Panc1 (cell line): ENCODE data around the gene GRAMD2A. TPM values are rescaled to one million over a fixed set of nuclear protein-coding genes. Genes with fewer than 3 reads are reported as not detected.

Experiments
- ATAC-seq: fragments of 200-7000 bp; cut with Tn5 transposase; 2 replicates; pipeline ENCODE4 v1.9.1; 2020; ENCODE audit warnings: mild to moderate bottlenecking, moderate library complexity
- BruUV-seq: library from RNA; stranded (reverse); fragments of 400-500 nt; replicated peaks from 2 replicates; lab custom pipeline; 2021; lab: Mats Ljungman, UMichigan
- CTCF ChIA-PET: fragments of 300-600 bp; sonication (Branson Sonifier 250); formaldehyde crosslinking; loops from one replicate; lab custom pipeline; 2022; ENCODE audit warnings: antibody characterized with exemption; lab: Charles Lee
- POLR2A ChIA-PET: fragments of 300-600 bp; sonication (Branson Sonifier 250); formaldehyde crosslinking; loops from one replicate; lab custom pipeline; 2022; ENCODE audit warnings: antibody characterized with exemption; lab: Charles Lee
- DNase-seq: peaks from one replicate; pipeline ENCODE4 v3.0.0-alpha.2; 2010; ENCODE audit warnings: low read depth, low spot score
- H3K27ac ChIP-seq: 2 replicates; pipeline ENCODE4 v1.5.1; 2011; ENCODE audit warnings: mild to moderate bottlenecking, low read length, inconsistent platforms
- H3K27me3 ChIP-seq: fragments of 200-500 bp; sonication (Bioruptor generic); 2 replicates; pipeline ENCODE4 v1.6.0; 2014; ENCODE audit warnings: low read length, inconsistent platforms; ENCODE audit not compliant: control insufficient read depth, insufficient read depth
- H3K36me3 ChIP-seq: fragments of 200-500 bp; sonication (Bioruptor generic); 2 replicates; pipeline ENCODE4 v1.5.1; 2014; ENCODE audit warnings: inconsistent platforms, mild to moderate bottlenecking, low read length, moderate library complexity; ENCODE audit not compliant: control insufficient read depth, insufficient read depth
- H3K4me1 ChIP-seq: 2 replicates; pipeline ENCODE4 v1.5.1; 2011; ENCODE audit warnings: inconsistent platforms, mild to moderate bottlenecking, low read length, moderate library complexity; ENCODE audit not compliant: control insufficient read depth, insufficient read depth
- H3K4me3 ChIP-seq, 2 experiments: 2 replicates each; pipeline ENCODE4 v1.5.1; 2011 to 2012; ENCODE audit warnings: low read depth in 2 of 2, low read length in 2 of 2, mild to moderate bottlenecking in 2 of 2, inconsistent platforms in 1 of 2, moderate library complexity in 1 of 2
- H3K9me3 ChIP-seq: fragments of 200-500 bp; sonication (Bioruptor generic); 2 replicates; pipeline ENCODE4 v1.5.1; 2014; ENCODE audit warnings: low read depth, mild to moderate bottlenecking, inconsistent platforms, low read length, moderate library complexity; ENCODE audit not compliant: control insufficient read depth, insufficient read depth
- POLR2AphosphoS5 ChIP-seq: IDR thresholded peaks from 2 replicates; pipeline ENCODE4 v1.6.1; 2012; ENCODE audit warnings: mild to moderate bottlenecking, low read depth, low read length, moderate library complexity
- SIN3A ChIP-seq: IDR thresholded peaks from 2 replicates; pipeline ENCODE4 v1.6.1; 2012; ENCODE audit warnings: low read depth, mild to moderate bottlenecking, low read length, moderate library complexity, borderline replicate concordance; ENCODE audit not compliant: insufficient read depth
- TCF7L2 ChIP-seq: IDR thresholded peaks from 2 replicates; pipeline ENCODE4 v1.6.1; 2011; ENCODE audit warnings: mild to moderate bottlenecking, low read depth, low read length, inconsistent platforms
- in situ Hi-C: cut with HindIII; loops from 2 replicates; pipeline ENCODE4 v1.10.0; 2016; ENCODE audit warnings: low sequenced_read_pairs, low pct_unique_long_range_greater_than_20kb
- intact Hi-C: fragments of 100-400 bp; cut with micrococcal nuclease; formaldehyde crosslinking; loops from one replicate; pipeline ENCODE4 v1.10.0; 2022; ENCODE audit not compliant: unreplicated experiment
- total RNA-seq: library from RNA; stranded (reverse); gene quantifications from one replicate; pipeline ENCODE4 v1.2.1, GENCODE V29; 2021; ENCODE audit not compliant: unreplicated experiment
- TF ChIP-seq, protein P1 (sequence below): fragments of 450-650 bp; IDR thresholded peaks from 2 replicates; pipeline ENCODE4 v1.5.1; 2017; ENCODE audit warnings: mild to moderate bottlenecking
- TF ChIP-seq, protein P2 (sequence below), 2 experiments: IDR thresholded peaks; 2 replicates each; pipeline ENCODE4 v1.6.1; 2011 to 2012; ENCODE audit warnings: low read depth in 2 of 2, control low read depth in 1 of 2, low read length in 1 of 2, mild to moderate bottlenecking in 1 of 2, moderate library complexity in 1 of 2; ENCODE audit not compliant: insufficient read depth in 1 of 2

GRAMD2A gene
- total RNA-seq, 1 experiment from 2014 or later = 1.3 TPM

DNA sequence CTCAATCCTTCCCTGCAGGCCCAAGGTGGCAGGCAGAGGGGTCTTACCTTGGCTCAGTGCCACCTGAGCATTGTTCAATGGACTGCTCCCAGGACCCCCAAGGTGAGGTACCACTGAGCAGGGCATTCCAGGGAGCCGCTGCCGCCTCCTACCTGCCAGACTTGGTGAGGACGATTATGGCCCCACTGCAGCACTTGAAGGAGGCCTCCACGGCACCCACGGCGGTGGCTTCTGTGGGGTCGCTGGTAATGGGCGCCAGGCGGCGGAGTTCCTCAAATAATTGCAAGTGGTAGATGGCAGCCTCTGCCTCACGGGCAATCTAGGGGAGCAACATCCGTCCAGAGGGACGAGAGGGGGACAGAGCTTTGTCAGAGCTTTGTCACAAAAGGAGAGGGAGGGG is 4.7 kb upstream of the GRAMD2A start:
- in situ Hi-C loops = no loop called here
- ChIA-PET CTCF (no interaction called here), POLR2A (interaction anchor here (0.5 kb wide), 1 partner anchor 28 kb away, joined by 5 read pairs; no protein-coding TSS in a partner anchor)
- H3K36me3 ChIP-seq = peaks cover 60% of the 10 kb centered on the region
- H3K27me3 ChIP-seq = no peaks in the 10 kb centered on the region
- DNase-seq = no peak
- no peak for ATAC-seq
- TF ChIP-seq SIN3A = no peak
- no peak for TF ChIP-seq POLR2AphosphoS5
- TF ChIP-seq, protein P1, sequence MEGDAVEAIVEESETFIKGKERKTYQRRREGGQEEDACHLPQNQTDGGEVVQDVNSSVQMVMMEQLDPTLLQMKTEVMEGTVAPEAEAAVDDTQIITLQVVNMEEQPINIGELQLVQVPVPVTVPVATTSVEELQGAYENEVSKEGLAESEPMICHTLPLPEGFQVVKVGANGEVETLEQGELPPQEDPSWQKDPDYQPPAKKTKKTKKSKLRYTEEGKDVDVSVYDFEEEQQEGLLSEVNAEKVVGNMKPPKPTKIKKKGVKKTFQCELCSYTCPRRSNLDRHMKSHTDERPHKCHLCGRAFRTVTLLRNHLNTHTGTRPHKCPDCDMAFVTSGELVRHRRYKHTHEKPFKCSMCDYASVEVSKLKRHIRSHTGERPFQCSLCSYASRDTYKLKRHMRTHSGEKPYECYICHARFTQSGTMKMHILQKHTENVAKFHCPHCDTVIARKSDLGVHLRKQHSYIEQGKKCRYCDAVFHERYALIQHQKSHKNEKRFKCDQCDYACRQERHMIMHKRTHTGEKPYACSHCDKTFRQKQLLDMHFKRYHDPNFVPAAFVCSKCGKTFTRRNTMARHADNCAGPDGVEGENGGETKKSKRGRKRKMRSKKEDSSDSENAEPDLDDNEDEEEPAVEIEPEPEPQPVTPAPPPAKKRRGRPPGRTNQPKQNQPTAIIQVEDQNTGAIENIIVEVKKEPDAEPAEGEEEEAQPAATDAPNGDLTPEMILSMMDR = no peak
- TF ChIP-seq, protein P2, sequence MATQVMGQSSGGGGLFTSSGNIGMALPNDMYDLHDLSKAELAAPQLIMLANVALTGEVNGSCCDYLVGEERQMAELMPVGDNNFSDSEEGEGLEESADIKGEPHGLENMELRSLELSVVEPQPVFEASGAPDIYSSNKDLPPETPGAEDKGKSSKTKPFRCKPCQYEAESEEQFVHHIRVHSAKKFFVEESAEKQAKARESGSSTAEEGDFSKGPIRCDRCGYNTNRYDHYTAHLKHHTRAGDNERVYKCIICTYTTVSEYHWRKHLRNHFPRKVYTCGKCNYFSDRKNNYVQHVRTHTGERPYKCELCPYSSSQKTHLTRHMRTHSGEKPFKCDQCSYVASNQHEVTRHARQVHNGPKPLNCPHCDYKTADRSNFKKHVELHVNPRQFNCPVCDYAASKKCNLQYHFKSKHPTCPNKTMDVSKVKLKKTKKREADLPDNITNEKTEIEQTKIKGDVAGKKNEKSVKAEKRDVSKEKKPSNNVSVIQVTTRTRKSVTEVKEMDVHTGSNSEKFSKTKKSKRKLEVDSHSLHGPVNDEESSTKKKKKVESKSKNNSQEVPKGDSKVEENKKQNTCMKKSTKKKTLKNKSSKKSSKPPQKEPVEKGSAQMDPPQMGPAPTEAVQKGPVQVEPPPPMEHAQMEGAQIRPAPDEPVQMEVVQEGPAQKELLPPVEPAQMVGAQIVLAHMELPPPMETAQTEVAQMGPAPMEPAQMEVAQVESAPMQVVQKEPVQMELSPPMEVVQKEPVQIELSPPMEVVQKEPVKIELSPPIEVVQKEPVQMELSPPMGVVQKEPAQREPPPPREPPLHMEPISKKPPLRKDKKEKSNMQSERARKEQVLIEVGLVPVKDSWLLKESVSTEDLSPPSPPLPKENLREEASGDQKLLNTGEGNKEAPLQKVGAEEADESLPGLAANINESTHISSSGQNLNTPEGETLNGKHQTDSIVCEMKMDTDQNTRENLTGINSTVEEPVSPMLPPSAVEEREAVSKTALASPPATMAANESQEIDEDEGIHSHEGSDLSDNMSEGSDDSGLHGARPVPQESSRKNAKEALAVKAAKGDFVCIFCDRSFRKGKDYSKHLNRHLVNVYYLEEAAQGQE (IDR thresholded peaks at IDR 0.05; ENCODE audit: insufficient read depth in 1 of 2, low read depth in 2 of 2, low read length in 1 of 2) = no peak
- no peak for TF ChIP-seq TCF7L2
- H3K4me3 ChIP-seq = no peak overlapping the region
- no TSS peak for BruUV-seq
- no peaks in the 10 kb centered on the region for H3K9me3 ChIP-seq
- intact Hi-C loops = no loop called here
- H3K27ac ChIP-seq = no peak overlapping the region; the same call in 1 of the 2 replicates
- peaks cover 31% of the 10 kb centered on the region for H3K4me1 ChIP-seq

DNA sequence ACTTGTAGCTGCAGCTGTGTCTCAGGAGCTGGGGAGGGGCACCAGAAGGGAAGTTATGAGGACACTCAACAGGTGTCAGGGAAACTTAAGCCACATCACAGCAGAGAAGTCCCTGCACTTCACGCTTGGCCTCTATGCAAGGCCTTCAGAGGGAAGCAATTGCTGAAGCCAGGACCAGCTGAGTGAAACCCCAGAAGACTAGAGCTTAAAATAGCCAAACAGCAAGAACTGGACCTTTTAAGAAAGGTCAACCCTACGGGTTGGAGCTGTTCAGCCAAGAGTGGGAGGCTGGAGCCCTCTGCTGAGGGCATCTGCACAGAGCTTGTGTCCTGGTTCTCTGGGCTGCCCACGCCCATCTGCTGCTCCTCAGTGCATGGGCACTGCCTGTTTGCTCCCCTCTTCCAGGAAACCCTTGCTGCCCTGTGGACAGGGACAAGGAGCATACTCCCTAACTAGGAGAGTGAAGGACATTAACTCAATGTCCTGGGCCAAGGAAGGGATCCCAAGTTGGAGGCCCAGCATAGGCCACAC is 3.9 kb upstream of the GRAMD2A start:
- CTCF ChIA-PET = interaction anchor here (1.0 kb wide), 2 partner anchors 9 to 25 kb away, joined by 3 to 4 read pairs; no protein-coding TSS in a partner anchor
- no peaks in the 10 kb centered on the region for H3K27me3 ChIP-seq
- TF ChIP-seq SIN3A (no peak), POLR2AphosphoS5 (0 out of 2 replicates have a peak, but pooled peaks have one; percentile 14), TCF7L2 (no peak)
- TF ChIP-seq, protein P2 (IDR thresholded peaks at IDR 0.05; ENCODE audit: insufficient read depth in 1 of 2, low read depth in 2 of 2, low read length in 1 of 2) = no peak
- TF ChIP-seq, protein P1 = no peak
- no peak overlapping the region for H3K4me3 ChIP-seq
- DNase-seq = no peak
- POLR2A ChIA-PET = interaction anchor here (1.2 kb wide), 1 partner anchor 26 kb away, joined by 9 read pairs; no protein-coding TSS in a partner anchor
- in situ Hi-C loops = no loop called here
- H3K4me1 ChIP-seq = peaks cover 31% of the 10 kb centered on the region
- H3K9me3 ChIP-seq = no peaks in the 10 kb centered on the region
- no peak for ATAC-seq
- H3K36me3 ChIP-seq = peaks cover 52% of the 10 kb centered on the region
- H3K27ac ChIP-seq = peak overlapping the region; percentile 42; the same call in 1 of the 2 replicates
- intact Hi-C loops = no loop called here
- BruUV-seq = no TSS peak
